Stimulated activated CD8-positive, alpha-beta memory T cell treated with anti-CD3 and anti-CD28 coated beads, Interleukin-12 subunit alpha, Interleukin-12 subunit beta, amount 100 ng/mL, for 24 hours (primary cell): ENCODE measurements around the gene PRKAG3.

ENCODE experiments used
- DNase-seq: peaks from one replicate; pipeline ENCODE4 v3.0.0-alpha.2; 2020; ENCODE audit errors: extremely low read depth

PRKAG3 gene

GRCh38 chr2:218814540-218815243 lies 16.9 kb downstream of the PRKAG3 start:
- DNase-seq, result no peak

- DNase-seq, result no peak
These were observed 17.7 kb downstream of the PRKAG3 start for GRCh38 chr2:218813771-218814460.

GRCh38 chr2:218812861-218813260 lies 18.7 kb downstream of the PRKAG3 start:
- no peak for DNase-seq

- no peak for DNase-seq
These were observed 19.3 kb downstream of the PRKAG3 start for GRCh38 chr2:218812096-218812815.

GRCh38 chr2:218811382-218811781 lies 20.2 kb downstream of the PRKAG3 start:
- no peak for DNase-seq

GRCh38 chr2:218810256-218810655 lies 21.3 kb downstream of the PRKAG3 start:
- no peak for DNase-seq

GRCh38 chr2:218809515-218809914 lies 22.1 kb downstream of the PRKAG3 start:
- DNase-seq, result no peak

GRCh38 chr2:218807626-218808025 lies 24.0 kb downstream of the PRKAG3 start:
- no peak for DNase-seq

- DNase-seq, result no peak
These were observed 25.1 kb downstream of the PRKAG3 start for GRCh38 chr2:218806346-218806978.

GRCh38 chr2:218805627-218806026 lies 26.0 kb downstream of the PRKAG3 start:
- DNase-seq, result no peak

- DNase-seq, result no peak
These were observed 26.8 kb downstream of the PRKAG3 start for GRCh38 chr2:218804817-218805216.

GRCh38 chr2:218802386-218802994 lies 29.1 kb downstream of the PRKAG3 start:
- DNase-seq, result no peak

GRCh38 chr2:218799990-218800389 lies 31.6 kb downstream of the PRKAG3 start:
- no peak for DNase-seq

- DNase-seq, result no peak
These were observed 32.7 kb downstream of the PRKAG3 start for GRCh38 chr2:218798767-218799504.

GRCh38 chr2:218796691-218797090 lies 34.9 kb downstream of the PRKAG3 start:
- no peak for DNase-seq

GRCh38 chr2:218792433-218792832 lies 39.2 kb downstream of the PRKAG3 start:
- DNase-seq, result no peak

GRCh38 chr2:218788529-218789255 lies 42.9 kb downstream of the PRKAG3 start:
- DNase-seq, result no peak

- no peak for DNase-seq
These were observed 45.5 kb downstream of the PRKAG3 start for GRCh38 chr2:218786133-218786532.

GRCh38 chr2:218785103-218785502 lies 46.5 kb downstream of the PRKAG3 start:
- no peak for DNase-seq

GRCh38 chr2:218783688-218784087 lies 47.9 kb downstream of the PRKAG3 start:
- DNase-seq, result no peak

- no peak for DNase-seq
These were observed 49.1 kb downstream of the PRKAG3 start for GRCh38 chr2:218782528-218782844.
